ENCODE data around the gene RALGAPB. TPM values are rescaled to one million over a fixed set of nuclear protein-coding genes. Genes with fewer than 3 reads are reported as not detected.
"Not testable (repeated sequence)": the region's sequence is repeated elsewhere in the genome, so short reads cannot be mapped to it uniquely, and the experiment has no call there.

The RALGAPB gene
- total RNA-seq, 1 experiment from 2014 or later, result 21.4 TPM

GRCh38 chr20:38583306-38583705 lies 110.7 kb downstream of the RALGAPB start:
- no peak for DNase-seq (ENCODE audit: low read depth)

GRCh38 chr20:38584099-38584763 lies 111.6 kb downstream of the RALGAPB start:
- no peak for DNase-seq (ENCODE audit: low read depth)

- no peak for DNase-seq (ENCODE audit: low read depth)
Observed at GRCh38 chr20:38585404-38586180, 112.9 kb downstream of the RALGAPB start.

DNA sequence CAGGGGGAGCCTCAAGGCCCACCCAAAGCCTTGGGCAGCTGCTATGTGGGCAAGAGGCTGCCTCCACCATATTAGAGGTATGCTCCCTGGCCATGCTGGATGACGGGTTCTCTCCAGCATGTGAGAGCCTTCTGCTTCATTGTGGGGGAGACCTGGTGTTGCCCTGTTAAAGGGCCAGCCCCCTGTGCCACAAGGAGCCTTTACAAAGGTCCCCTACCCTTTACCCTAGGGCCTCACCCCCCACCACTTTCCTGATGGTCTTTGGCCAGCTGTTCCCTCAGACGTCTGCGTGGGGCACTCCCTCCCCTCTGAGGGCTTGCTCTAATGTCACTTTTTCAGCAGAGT lies 113.5 kb downstream of the RALGAPB start:
- DNase-seq (ENCODE audit: low read depth), result no peak

DNA sequence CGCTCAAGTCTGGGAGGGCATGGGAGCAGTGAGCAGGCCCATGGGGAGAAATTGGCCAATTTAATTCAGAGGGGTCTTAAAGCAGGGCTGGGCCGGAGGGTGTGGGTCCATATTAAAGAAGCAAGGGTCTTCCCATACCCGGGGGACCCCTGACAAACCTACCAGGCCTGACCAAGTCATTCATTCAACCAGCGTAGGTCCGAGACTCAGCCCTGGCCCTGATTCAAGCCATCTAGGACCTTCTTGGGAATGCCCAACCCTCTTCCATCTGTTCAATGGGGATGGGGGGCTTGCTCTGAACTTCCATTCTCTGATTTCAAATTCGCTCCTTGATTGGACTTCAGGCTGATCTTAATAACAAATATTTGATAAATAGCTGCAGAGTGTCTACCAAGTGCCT lies 115.7 kb downstream of the RALGAPB start:
- no peak for DNase-seq (ENCODE audit: low read depth)

DNA sequence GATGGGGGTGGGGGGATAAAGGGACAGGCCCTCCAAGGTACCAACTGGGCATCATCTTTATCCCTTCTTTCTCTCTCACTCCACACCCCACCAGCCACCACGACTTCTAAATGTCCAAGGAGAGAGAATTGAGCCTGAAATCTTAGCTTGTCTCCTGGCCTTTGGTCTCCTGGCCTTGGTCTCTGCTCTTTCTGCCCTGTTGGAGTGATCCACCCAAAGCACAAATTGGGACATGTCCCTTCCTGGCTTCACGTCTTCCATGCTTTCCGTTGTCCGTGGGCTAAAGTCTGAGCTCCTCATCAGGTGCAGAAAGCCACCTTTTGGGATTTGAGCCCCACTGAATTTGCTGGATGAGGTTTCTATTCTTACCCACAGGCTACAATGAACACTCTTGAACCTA lies 116.7 kb downstream of the RALGAPB start:
- no peak for DNase-seq (ENCODE audit: low read depth)

DNA sequence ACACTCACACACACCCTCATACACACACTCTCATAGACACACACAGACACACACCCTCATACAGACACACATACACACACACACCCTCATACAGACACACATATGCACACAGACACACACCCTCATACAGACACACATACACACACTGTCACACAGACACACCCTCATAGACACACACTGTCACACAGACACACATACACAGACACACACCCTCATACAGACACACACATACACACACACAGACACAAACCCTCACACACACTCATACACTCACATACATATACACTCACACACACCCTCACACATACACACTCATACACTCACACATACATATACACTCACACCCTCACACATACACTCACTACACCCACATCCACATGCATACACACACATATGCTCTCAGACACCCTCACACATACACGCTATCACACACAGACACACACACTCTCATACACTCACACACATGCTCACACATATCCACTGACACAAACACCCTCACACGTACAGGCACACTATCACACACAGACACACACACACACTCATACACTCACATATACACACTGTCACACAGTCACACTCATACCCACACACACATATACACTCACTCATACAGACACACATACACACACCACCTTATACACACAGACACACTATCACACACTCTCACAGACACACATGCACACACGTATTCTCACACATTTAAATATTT lies 117.5 kb downstream of the RALGAPB start:
- no peak for DNase-seq (ENCODE audit: low read depth)

DNA sequence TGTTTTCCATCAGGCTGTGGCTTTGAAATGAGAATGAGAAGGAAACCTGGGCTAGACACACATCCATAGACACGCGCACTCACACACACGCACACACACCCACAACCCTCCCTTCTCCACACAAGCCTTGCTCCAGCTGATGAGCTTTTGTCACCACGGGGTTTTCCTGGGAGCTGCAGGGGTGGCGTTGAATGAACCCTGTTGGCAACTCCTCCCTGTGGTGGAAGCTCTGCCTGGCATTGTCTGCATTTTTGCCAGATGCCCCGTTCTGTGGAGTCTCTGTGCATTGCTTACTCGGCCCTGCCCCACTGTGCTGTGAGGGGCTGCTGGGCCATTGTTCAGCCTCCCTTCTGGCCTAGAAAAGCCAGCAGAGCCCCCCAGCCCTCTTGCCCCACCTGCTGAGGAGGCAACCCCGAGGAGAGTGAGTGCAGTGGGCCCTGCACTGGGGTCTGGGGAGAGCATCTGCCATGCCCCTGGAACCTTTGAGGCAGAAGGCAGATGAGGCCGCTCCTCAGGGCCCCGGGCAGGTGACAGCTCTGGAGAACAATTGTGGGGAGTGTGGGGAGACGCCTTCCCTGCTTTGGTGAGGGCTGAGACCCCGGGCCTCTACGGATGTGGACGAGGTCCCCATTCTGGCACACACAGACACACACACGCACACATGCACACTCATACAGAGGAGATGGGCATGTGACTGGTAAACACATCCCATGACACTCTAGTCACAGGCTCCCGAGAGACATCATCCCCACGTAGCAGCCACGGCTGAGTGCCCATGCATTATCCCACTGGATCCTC lies 118.2 kb downstream of the RALGAPB start:
- peak; percentile 22 for DNase-seq (ENCODE audit: low read depth)

DNA sequence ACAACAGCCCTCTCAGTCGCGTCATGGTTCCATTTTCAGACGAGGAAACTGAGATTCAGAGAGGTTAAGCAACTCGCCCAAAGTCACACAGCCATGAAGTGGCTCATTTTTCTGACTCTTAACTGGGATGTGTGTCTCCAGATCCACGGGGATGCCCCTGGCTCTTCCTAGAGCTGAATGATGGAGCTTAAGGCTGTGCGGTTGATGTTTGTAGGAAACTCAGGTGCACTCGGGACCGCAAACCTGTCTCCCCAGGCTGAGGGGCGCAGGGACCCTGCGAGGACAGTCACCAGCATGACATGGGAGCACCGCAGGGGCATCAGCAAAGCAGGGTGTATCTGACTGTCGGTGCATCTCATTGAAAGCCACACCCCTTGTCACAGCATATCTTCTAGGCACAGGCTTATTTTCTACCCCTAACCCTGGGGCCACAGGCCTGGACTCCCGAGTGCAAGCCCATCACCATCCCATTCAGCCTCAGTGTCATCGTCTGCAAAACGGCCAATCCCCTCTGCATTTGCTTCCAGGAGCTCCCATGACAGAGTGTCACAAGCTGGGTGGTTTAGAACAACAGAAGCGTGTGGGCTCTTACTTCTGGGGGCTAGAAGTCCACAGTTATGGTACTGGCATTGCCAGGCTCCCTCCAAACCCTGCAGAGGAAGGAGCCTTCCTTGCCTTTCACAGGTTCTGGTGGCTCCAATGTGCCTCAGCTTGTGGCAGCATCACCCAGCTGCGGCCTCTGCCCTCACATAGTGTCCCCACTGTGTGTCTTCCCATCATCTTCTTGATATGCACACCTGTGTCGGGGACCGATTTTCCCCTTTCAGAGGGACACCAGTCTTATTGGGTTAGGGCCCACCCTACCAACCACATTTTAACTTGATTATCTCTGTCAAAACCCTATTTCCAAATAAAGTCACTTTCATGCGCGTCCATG lies 119.1 kb downstream of the RALGAPB start:
- DNase-seq (ENCODE audit: low read depth), result no peak

- not testable (repeated sequence) for DNase-seq (ENCODE audit: low read depth)
Observed at GRCh38 chr20:38592411-38592790, 119.8 kb downstream of the RALGAPB start.

DNA sequence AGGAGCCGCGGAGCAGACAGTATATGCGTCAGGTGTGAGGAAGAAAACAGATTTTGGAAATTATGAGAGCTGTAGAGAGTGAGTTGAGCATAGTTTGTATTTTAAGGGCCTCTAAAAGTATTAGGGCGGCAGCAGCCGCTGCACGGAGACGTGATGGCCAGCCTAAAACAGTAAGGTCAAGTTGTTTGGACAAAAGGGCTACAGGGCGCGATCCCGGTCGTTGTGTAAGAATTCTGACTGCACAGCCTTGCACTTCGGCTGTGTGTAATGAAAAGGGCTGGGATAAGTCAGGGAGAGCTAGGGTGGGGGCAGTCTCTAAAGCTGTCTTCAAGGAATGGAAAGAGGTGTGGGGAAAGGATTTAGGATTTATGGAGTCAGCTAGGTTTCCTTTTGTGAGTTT lies 121.6 kb downstream of the RALGAPB start:
- DNase-seq (ENCODE audit: low read depth), result not testable (repeated sequence)

DNA sequence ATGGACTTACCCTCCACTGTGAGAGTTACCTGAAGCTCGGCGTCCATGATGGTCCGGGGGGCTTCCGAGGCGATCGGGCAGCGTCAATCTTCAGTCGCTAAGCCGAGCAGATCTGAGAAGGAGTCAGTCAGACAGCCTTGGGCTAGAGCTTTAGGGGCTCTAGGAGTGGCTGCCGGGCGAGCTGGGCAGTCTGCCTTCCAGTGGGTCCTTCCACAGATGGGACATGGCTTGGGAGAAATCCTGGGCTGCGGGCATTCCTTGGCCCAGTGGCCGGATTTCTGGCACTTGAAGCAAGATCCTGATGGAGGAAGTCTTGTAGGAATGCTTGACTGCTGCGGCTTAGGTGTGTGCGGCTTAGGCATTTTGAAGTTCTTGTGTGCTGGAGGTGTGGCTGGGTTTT lies 123.2 kb downstream of the RALGAPB start:
- DNase-seq (ENCODE audit: low read depth), result not testable (repeated sequence)

GRCh38 chr20:38599410-38599882 lies 126.8 kb downstream of the RALGAPB start:
- no peak for DNase-seq (ENCODE audit: low read depth)

DNA sequence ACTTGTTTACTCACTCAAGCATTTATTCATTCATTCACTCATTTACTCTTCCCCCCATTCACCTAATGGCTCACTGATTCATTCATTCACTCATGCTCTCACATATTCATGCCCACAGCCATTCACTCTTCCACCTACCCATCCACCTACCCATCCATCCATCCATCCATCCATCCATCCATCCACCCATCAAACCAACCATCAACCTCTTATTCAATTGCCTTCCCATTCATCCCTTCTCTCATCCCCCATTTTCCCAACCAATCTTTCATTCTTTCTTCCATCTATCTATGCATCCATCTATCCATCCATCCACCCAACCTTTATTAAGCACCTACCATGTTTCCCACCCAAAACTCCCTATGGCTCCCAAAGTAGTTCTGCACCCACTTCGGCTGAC lies 127.4 kb downstream of the RALGAPB start:
- no peak for DNase-seq (ENCODE audit: low read depth)

DNA sequence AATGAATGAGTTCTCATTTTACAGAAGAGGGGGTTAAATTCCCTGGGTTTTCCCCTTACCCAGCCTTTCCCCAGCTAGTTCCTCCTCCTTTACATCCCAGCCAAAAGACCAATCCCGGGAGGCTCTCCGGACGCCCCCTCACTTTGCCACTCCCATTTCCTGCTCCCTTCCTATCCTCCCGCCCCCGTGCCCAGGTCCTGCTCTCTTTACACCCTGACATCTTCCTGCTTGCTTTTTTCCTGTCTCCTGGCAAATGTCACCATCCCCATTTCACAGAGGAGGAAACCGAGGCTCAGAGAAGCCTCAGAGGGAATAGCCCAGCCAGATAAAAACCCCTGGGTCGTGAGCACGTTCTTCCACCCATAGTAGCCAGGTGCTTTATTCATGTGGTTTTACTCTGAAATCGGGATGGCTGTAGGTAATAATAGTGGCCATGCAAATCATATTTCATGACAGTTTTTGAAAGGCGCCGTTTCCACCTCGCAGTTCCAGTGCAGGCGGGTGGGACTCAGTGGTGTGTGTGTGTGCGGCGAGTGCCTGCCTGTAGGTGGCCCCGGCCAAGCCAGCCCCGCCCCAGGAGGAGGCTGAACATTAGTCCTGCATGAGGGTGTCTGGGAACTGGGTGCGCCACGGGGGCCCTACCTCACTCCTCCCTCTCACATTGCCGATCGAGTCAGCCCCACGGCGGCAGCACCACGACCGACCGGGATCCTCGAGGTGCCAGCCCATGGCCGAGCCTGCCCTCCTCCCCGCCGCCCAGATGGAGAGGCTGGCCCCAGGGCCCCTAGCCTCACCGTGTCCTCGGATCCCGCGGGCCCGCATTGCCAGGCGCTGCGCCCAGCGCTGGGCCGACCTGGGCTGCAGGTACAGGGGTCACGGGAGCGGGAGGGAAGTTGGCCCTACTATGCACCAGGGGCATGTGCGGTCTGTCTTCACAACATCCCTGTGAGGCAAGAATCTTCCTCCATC lies 128.9 kb downstream of the RALGAPB start, which contains the start of gene ARHGAP40:
Gene ARHGAP40 (plus strand): TSS at position 594 of the 969 bp plus-strand sequence.
- no peak for DNase-seq (ENCODE audit: low read depth)

DNA sequence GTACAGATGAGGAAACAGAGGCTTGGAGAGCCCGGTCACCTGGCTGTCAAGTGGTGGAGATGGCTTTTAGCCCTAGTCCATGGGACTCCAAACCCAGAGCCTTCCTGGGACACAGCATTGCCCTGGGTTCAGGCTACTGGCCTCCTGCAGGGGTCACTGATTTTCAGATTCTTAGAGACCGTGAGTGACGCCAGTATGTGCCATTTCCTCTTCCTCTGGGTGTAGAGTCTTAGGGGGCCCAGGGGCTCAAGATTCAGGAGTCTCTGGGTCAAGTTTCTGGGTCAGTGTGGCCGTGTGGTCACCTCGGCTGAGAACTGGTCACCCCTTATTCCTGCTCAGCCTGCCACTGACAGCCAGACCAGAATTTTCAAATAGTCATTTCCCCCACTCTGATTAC lies 129.5 kb downstream of the RALGAPB start:
- DNase-seq (ENCODE audit: low read depth), result no peak

GRCh38 chr20:38603286-38603685 lies 130.6 kb downstream of the RALGAPB start:
- DNase-seq (ENCODE audit: low read depth), result no peak

DNA sequence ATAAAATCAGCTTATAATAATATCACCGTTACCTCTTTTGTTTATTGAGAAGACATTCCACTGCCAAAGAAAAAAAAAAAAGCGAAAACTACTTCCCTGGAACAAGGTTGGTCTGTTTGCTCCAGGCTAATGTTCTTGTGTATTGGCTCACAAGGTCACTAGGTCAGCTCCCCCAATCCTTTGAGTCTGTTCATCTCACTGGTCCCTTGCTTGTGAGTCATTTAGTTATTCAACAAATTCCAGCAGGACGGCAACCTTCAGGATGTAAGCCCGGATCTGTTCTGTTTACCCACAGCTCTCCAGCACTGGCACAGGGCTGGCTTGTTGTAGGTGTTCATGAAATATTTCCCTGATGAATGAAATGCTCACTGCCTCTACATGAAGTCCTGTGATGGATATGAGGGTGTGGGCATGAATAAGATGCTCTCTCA lies 132.2 kb downstream of the RALGAPB start:
- peak; percentile 53 for DNase-seq (ENCODE audit: low read depth)

DNA sequence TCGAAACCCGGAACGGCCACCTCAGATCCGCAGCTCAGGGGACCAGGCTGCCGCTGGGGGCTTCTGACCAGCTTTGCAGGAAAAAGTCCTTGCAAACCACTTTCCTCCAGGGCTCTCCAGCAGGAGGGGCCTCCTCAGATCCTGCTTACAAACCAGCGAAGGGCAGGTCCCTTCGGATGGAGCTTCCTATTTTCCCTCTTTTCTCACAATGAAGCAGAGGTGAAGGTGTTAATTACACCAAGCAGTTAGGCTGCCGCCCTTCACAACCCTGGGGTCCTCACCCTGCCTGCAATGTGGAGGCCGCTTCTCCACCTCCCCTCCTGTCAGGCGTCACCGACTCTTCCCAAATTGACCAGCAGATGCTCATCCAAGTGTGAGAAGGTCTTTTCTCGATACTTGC lies 134.7 kb downstream of the RALGAPB start:
- no peak for DNase-seq (ENCODE audit: low read depth)
